HepG2 (cell line): Measurements from ENCODE around the gene TOR1A. TPM values are rescaled to one million over a fixed set of nuclear protein-coding genes. Genes with fewer than 3 reads are reported as not detected.

Experiments used
- HDAC1 ChIP-seq: sonication (generic); formaldehyde crosslinking; IDR thresholded peaks from 2 replicates; pipeline ENCODE4 v1.5.1; 2020; ENCODE audit warnings: mild to moderate bottlenecking, missing genetic modification reagents
- KDM3A ChIP-seq: IDR thresholded peaks from 2 replicates; pipeline ENCODE4 v1.6.1; 2018; ENCODE audit warnings: low read depth, missing compliant biosample characterization
- NFIB ChIP-seq: sonication (generic); formaldehyde crosslinking; IDR thresholded peaks from 2 replicates; pipeline ENCODE4 v1.9.0; 2021; ENCODE audit warnings: missing genetic modification reagents, mild to moderate bottlenecking, borderline replicate concordance
- NFYC ChIP-seq: IDR thresholded peaks from 2 replicates; pipeline ENCODE4 v1.6.1; 2016; ENCODE audit warnings: missing genetic modification reagents, missing compliant biosample characterization
- NONO ChIP-seq, 2 experiments: fragments of 450-650 bp in 1 of 2; sonication (generic) in 1 of 2; formaldehyde crosslinking in 1 of 2; IDR thresholded peaks in 1 of 2; conservative IDR thresholded peaks in 1 of 2; 2 replicates each; pipeline versions ENCODE4 v1.6.1 to v1.8.0; 2017 to 2022; ENCODE audit warnings: mild to moderate bottlenecking in 1 of 2, missing genetic modification reagents in 1 of 2, moderate library complexity in 1 of 2
- SAP130 ChIP-seq: IDR thresholded peaks from 2 replicates; pipeline ENCODE4 v1.6.1; 2016; ENCODE audit warnings: low read depth
- SP140L ChIP-seq: sonication (generic); formaldehyde crosslinking; IDR thresholded peaks from 2 replicates; pipeline ENCODE4 v1.4.0; 2020; ENCODE audit warnings: missing genetic modification reagents, borderline replicate concordance
- SP2 ChIP-seq: sonication (generic); formaldehyde crosslinking; IDR thresholded peaks from 2 replicates; pipeline ENCODE4 v1.5.1; 2020; ENCODE audit warnings: mild to moderate bottlenecking, missing genetic modification reagents
- SRSF4 ChIP-seq: fragments of 200-400 bp; formaldehyde crosslinking; IDR thresholded peaks from one replicate; pipeline ENCODE4 v1.6.1; 2018; ENCODE audit warnings: mild to moderate bottlenecking, low read depth, low read length, moderate library complexity; ENCODE audit not compliant: poor library complexity, severe bottlenecking
- YEATS2 ChIP-seq: sonication (generic); formaldehyde crosslinking; IDR thresholded peaks from 2 replicates; pipeline ENCODE4 v1.4.0; 2020; ENCODE audit warnings: missing genetic modification reagents, borderline replicate concordance
- ZNF143 ChIP-seq: sonication (generic); formaldehyde crosslinking; IDR thresholded peaks from 2 replicates; pipeline ENCODE4 v1.4.0; 2020; ENCODE audit warnings: missing genetic modification reagents
- ZNF703 ChIP-seq: sonication (generic); formaldehyde crosslinking; IDR thresholded peaks from 2 replicates; pipeline ENCODE4 v1.5.1; 2020; ENCODE audit warnings: missing genetic modification reagents, mild to moderate bottlenecking, moderate library complexity, borderline replicate concordance
- ZSCAN9 ChIP-seq: IDR thresholded peaks from 2 replicates; pipeline ENCODE4 v1.6.1; 2016; ENCODE audit warnings: borderline replicate concordance
- polyA plus RNA-seq, 8 experiments: library from polyadenylated mRNA; depleted of rRNA in 3 of 8; stranded (reverse) in 7 of 8; unstranded in 1 of 8; fragments of >200 nt; fragmentation: Illumina TruSeq in 4 of 8; extraction: Trizol in 4 of 8; gene quantifications; 2 replicates each; pipeline versions ENCODE4 v1.2.1 to v1.2.3, GENCODE V29; 2011 to 2016; ENCODE audit warnings: low read depth in 4 of 8, missing spikeins in 1 of 8, mixed read lengths in 1 of 8; ENCODE audit not compliant: insufficient read depth in 1 of 8
- total RNA-seq, 5 experiments: library from RNA; depleted of rRNA; stranded (reverse); fragments of >200 nt; fragmentation: Illumina TruSeq; extraction: Trizol; gene quantifications; 2 replicates each; pipeline ENCODE4 v1.2.3, GENCODE V29; 2016; ENCODE audit warnings: low read depth in 1 of 5
- TF ChIP-seq, protein P1 (sequence below): sonication (generic); formaldehyde crosslinking; IDR thresholded peaks from 2 replicates; pipeline ENCODE4 v1.4.0; 2020; ENCODE audit warnings: missing genetic modification reagents, borderline replicate concordance
- TF ChIP-seq, protein P2 (sequence below): sonication (generic); formaldehyde crosslinking; IDR thresholded peaks from 2 replicates; pipeline ENCODE4 v1.4.0; 2020; ENCODE audit warnings: mild to moderate bottlenecking, missing genetic modification reagents
- TF ChIP-seq, protein P3 (sequence below): sonication (generic); formaldehyde crosslinking; IDR thresholded peaks from 2 replicates; pipeline ENCODE4 v1.8.0; 2023; ENCODE audit warnings: mild to moderate bottlenecking, missing genetic modification reagents
- TF ChIP-seq, protein P4 (sequence below): sonication (generic); formaldehyde crosslinking; IDR thresholded peaks from 2 replicates; pipeline ENCODE4 v1.4.0; 2020; ENCODE audit warnings: missing genetic modification reagents
- TF ChIP-seq, protein P5 (sequence below): sonication (generic); formaldehyde crosslinking; IDR thresholded peaks from 2 replicates; pipeline ENCODE4 v1.4.0; 2020; ENCODE audit warnings: mild to moderate bottlenecking, missing genetic modification reagents

Gene TOR1A
- total and polyA plus RNA-seq, 2 of the 13 experiments (the other 11 are each of a cell fraction or from before 2014, with no cell fraction given) = 31.6 to 41.4 TPM

DNA sequence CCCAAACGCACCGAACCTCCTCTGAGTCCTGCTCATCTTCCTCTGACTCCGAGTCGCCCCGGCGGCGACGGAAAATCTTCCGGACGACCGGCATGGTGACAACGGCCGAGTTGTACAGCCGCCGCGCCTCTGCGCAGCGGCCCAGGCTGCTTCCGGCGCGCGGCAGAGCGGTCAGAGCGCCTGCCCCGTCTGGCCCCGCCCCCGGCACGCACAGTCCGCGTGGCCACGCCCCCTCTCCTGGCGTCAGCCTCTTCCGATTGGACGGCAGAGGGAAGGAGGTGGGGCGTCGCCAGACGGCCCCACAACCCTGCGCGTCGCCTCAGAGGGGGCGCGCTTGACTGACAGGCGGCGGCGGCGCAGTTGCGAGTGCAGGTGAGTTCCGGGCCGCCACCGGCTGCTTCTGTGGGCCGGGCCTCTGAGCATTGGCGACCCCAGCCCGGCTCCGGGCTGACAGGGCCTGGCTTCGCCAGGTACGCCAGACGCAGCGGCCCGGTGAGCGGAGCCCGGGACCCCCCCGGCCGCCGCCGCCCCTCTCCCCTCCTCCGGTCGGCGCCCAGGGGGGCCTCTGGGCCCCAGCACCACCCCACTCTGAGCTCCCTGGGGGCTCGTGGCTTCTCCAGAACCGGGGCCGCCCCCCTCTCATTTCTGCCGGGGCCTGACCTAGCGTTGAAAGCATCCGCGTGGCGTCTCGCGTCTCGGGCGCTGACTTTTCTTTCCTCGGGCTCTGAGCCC lies 11.4 kb upstream of the TOR1A start, which contains the start of the genes C9orf78 and USP20 (continued):
- TF ChIP-seq, protein P1, sequence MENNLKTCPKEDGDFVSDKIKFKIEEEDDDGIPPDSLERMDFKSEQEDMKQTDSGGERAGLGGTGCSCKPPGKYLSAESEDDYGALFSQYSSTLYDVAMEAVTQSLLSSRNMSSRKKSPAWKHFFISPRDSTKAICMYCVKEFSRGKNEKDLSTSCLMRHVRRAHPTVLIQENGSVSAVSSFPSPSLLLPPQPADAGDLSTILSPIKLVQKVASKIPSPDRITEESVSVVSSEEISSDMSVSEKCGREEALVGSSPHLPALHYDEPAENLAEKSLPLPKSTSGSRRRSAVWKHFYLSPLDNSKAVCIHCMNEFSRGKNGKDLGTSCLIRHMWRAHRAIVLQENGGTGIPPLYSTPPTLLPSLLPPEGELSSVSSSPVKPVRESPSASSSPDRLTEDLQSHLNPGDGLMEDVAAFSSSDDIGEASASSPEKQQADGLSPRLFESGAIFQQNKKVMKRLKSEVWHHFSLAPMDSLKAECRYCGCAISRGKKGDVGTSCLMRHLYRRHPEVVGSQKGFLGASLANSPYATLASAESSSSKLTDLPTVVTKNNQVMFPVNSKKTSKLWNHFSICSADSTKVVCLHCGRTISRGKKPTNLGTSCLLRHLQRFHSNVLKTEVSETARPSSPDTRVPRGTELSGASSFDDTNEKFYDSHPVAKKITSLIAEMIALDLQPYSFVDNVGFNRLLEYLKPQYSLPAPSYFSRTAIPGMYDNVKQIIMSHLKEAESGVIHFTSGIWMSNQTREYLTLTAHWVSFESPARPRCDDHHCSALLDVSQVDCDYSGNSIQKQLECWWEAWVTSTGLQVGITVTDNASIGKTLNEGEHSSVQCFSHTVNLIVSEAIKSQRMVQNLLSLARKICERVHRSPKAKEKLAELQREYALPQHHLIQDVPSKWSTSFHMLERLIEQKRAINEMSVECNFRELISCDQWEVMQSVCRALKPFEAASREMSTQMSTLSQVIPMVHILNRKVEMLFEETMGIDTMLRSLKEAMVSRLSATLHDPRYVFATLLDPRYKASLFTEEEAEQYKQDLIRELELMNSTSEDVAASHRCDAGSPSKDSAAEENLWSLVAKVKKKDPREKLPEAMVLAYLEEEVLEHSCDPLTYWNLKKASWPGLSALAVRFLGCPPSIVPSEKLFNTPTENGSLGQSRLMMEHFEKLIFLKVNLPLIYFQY (CRISPR knock-in tag) = peak; percentile 85; the same call in 1 of the 2 replicates
- TF ChIP-seq SP2 (CRISPR knock-in tag) (peak; percentile 83), SRSF4 (no peak), NONO (IDR thresholded peaks at IDR 0.05) (no peak), NONO (CRISPR knock-in tag; conservative IDR thresholded peaks at IDR 0.05) (peak; percentile 84; the same call in 1 of the 2 replicates), KDM3A (0 out of 2 replicates have a peak, but pooled peaks have one; percentile 31), NFIB (no peak), NFYC (CRISPR knock-in tag) (peak; percentile 81), SP140L (CRISPR knock-in tag) (no peak), ZSCAN9 (CRISPR knock-in tag) (no peak), SAP130 (CRISPR knock-in tag) (peak; percentile 98), ZNF703 (no peak), HDAC1 (CRISPR knock-in tag) (peak; percentile 93), ZNF143 (CRISPR knock-in tag) (peak; percentile 71), YEATS2 (peak; percentile 71; the same call in 1 of the 2 replicates)
- TF ChIP-seq, protein P2, sequence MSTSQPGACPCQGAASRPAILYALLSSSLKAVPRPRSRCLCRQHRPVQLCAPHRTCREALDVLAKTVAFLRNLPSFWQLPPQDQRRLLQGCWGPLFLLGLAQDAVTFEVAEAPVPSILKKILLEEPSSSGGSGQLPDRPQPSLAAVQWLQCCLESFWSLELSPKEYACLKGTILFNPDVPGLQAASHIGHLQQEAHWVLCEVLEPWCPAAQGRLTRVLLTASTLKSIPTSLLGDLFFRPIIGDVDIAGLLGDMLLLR (CRISPR knock-in tag) = no peak; the same call in 1 of the 2 replicates
- TF ChIP-seq, protein P3, sequence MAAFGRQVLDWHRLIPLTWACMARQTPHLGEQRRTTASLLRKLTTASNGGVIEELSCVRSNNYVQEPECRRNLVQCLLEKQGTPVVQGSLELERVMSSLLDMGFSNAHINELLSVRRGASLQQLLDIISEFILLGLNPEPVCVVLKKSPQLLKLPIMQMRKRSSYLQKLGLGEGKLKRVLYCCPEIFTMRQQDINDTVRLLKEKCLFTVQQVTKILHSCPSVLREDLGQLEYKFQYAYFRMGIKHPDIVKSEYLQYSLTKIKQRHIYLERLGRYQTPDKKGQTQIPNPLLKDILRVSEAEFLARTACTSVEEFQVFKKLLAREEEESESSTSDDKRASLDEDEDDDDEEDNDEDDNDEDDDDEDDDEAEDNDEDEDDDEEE (CRISPR knock-in tag) = 0 out of 2 replicates have a peak, but pooled peaks have one; percentile 35
- TF ChIP-seq, protein P4, sequence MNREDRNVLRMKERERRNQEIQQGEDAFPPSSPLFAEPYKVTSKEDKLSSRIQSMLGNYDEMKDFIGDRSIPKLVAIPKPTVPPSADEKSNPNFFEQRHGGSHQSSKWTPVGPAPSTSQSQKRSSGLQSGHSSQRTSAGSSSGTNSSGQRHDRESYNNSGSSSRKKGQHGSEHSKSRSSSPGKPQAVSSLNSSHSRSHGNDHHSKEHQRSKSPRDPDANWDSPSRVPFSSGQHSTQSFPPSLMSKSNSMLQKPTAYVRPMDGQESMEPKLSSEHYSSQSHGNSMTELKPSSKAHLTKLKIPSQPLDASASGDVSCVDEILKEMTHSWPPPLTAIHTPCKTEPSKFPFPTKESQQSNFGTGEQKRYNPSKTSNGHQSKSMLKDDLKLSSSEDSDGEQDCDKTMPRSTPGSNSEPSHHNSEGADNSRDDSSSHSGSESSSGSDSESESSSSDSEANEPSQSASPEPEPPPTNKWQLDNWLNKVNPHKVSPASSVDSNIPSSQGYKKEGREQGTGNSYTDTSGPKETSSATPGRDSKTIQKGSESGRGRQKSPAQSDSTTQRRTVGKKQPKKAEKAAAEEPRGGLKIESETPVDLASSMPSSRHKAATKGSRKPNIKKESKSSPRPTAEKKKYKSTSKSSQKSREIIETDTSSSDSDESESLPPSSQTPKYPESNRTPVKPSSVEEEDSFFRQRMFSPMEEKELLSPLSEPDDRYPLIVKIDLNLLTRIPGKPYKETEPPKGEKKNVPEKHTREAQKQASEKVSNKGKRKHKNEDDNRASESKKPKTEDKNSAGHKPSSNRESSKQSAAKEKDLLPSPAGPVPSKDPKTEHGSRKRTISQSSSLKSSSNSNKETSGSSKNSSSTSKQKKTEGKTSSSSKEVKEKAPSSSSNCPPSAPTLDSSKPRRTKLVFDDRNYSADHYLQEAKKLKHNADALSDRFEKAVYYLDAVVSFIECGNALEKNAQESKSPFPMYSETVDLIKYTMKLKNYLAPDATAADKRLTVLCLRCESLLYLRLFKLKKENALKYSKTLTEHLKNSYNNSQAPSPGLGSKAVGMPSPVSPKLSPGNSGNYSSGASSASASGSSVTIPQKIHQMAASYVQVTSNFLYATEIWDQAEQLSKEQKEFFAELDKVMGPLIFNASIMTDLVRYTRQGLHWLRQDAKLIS (CRISPR knock-in tag) = no peak
- TF ChIP-seq, protein P5, sequence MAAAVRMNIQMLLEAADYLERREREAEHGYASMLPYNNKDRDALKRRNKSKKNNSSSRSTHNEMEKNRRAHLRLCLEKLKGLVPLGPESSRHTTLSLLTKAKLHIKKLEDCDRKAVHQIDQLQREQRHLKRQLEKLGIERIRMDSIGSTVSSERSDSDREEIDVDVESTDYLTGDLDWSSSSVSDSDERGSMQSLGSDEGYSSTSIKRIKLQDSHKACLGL (CRISPR knock-in tag) = peak; percentile 12; the same call in 1 of the 2 replicates
